Neuron (in vitro differentiated cells): ENCODE measurements around the gene A4GALT.

Experiments
- H2AFZ ChIP-seq: one replicate; pipeline ENCODE4 v1.6.1; 2013; ENCODE audit warnings: low read depth, mild to moderate bottlenecking, inconsistent platforms, low read length, moderate library complexity
- H3K27me3 ChIP-seq: one replicate; pipeline ENCODE4 v1.6.1; 2013; ENCODE audit warnings: low read length; ENCODE audit not compliant: insufficient read depth
- H3K36me3 ChIP-seq: one replicate; pipeline ENCODE4 v1.6.1; 2013; ENCODE audit warnings: low read length; ENCODE audit not compliant: insufficient read depth
- H3K4me1 ChIP-seq: one replicate; pipeline ENCODE4 v1.6.1; 2013; ENCODE audit warnings: low read length; ENCODE audit not compliant: insufficient read depth
- H3K4me3 ChIP-seq: 2 replicates; pipeline ENCODE4 v1.5.1; 2013; ENCODE audit warnings: mild to moderate bottlenecking, low read length, moderate library complexity
- H3K9me3 ChIP-seq: one replicate; pipeline ENCODE4 v1.6.1; 2013; ENCODE audit warnings: low read length

A4GALT gene

DNA sequence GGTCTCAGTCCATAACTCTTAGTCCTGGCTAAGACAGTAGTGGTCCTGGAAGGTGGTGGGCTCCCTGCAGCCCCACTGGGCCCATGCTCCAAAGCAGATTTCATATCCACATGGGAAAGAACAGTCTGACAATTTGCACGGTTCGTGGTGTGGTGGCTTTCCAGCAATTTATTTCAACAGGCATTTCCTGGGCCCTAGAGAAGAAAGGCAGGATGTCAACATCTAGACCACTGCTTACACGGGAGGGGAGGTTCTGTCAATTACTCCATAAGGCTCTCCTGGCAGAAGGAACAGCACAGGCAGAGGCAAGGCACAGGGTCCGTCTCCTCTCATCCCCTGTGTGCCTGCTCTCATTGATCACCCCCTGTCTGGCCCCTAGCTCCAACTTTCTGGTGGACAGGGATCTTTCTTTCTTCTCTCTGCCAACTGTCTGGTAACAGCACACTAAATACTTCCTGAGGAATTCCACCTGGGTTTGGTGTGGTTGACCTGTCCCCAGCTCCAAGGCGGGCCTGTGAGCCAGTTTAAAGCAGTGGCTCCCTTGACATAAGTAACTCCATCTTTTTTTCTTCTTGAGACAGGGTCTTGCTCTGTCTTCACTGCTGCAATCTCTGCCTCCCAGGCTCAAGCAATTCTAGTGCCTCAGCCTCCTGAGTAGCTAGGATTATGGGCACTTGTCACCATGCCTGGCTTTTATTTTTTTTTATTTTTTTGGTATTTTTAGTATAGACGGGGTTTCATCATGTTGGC is 5.1 kb upstream of the A4GALT start:
- no peaks in the 10 kb centered on the region for H3K9me3 ChIP-seq
- no peak overlapping the region for H3K4me3 ChIP-seq
- no peaks in the 10 kb centered on the region for H3K4me1 ChIP-seq
- H3K27me3 ChIP-seq = peaks cover 22% of the 10 kb centered on the region
- H3K36me3 ChIP-seq = no peaks in the 10 kb centered on the region
- no peak overlapping the region for H2AFZ ChIP-seq

DNA sequence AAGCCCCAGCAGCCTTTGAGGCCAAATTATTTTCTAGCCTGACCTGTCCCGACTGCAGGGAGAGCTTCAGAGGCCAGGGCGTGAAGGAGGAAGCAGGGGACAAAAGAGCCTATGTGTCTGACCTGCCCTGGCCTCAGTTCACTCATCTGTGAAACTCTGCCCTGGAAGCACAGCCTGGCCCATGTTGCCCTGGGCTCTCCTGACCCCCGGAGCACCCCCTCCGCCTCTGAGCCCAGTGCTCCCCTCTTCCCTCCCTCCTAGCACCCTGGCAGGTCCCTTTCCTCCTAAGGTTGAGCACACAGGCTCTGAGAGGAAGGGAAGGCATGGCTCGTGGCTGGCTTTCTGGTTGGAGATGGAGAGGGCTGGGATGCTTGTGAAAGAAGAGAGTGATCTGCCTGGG is 3.4 kb upstream of the A4GALT start:
- no peak overlapping the region for H2AFZ ChIP-seq
- no peaks in the 10 kb centered on the region for H3K36me3 ChIP-seq
- peaks cover 37% of the 10 kb centered on the region for H3K27me3 ChIP-seq
- H3K4me3 ChIP-seq = no peak overlapping the region
- H3K9me3 ChIP-seq = no peaks in the 10 kb centered on the region
- peaks cover 2% of the 10 kb centered on the region for H3K4me1 ChIP-seq

DNA sequence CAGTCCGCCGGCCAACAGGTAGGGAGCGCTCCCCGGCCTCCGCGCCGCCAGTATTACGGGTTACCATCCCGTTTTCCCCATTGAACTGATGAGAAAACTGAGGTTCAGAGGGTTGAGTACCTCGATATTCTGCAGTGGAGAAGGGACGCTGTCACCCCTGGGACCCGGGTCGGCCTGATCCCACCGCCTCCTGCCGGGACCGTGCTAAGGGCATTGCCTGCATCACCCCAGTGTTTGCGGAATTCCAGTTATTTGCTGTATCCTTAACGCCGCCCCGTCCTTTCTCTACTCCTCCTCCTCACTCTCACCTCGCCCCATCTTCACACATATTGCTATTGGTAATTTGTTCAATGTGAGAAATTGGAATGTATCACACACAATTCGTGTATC is 370 bp upstream of the A4GALT start:
- no peak overlapping the region for H2AFZ ChIP-seq
- peaks cover 62% of the 10 kb centered on the region for H3K27me3 ChIP-seq
- no peak overlapping the region for H3K4me3 ChIP-seq
- H3K4me1 ChIP-seq = peaks cover 2% of the 10 kb centered on the region
- H3K36me3 ChIP-seq = no peaks in the 10 kb centered on the region
- H3K9me3 ChIP-seq = no peaks in the 10 kb centered on the region

DNA sequence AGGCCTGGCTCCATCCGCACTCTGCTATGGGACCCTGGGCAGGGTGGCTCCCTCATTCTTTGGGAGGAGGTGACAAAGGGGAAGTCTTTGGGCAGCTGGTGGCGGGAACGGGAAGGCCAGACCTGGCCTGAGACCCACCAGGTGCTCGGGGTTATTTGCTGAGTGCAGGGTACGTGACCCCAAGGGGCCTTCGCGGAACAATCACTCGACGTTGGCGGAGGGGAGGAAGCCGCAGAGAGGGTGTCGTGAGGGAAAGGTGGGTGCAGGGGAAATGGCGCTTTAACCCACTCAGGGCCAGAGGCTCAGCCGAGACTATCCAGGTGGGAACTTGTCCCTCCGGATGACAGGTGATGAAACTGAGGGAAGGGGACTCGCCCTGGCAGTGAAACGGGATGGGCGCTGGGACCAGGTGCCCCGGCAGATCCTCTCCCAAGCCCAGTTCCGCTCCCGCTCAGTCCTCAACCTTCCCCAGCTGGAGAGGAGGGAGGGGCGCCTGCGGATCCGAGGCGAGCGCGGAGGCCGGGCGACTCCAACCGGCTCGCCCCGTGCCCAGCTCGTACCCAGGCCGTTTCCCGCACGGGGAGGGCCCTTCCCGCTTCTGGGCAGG is 911 bp downstream of the A4GALT start:
- Histone ChIP-seq H3K27me3 (peaks cover 62% of the 10 kb centered on the region), H3K9me3 (no peaks in the 10 kb centered on the region)

DNA sequence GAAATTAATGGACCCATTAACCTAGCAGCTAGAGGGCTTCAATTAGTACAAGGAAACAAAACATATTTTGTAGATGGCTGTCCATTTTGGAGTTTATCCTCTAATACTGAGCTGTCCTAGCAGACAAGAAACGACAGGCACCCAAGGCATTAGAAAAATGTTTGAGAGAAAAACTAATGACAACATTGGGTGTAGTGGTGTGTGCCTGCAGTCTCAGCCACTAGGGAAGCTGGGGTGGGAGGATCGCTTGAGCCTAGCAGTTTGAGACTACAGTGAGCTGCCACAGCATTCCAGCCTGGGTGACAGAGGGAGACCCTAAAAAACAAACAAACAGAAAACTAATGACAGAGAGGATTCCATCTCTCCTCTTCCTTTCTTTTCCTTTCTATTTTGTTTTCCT is 1.5 kb downstream of the A4GALT start:
- H3K27me3 ChIP-seq = peaks cover 61% of the 10 kb centered on the region
- no peaks in the 10 kb centered on the region for H3K9me3 ChIP-seq
- no peak overlapping the region for H3K4me3 ChIP-seq
- H3K4me1 ChIP-seq = peaks cover 2% of the 10 kb centered on the region
- no peaks in the 10 kb centered on the region for H3K36me3 ChIP-seq
- no peak overlapping the region for H2AFZ ChIP-seq

More for the DNA sequence above, 911 bp downstream of the A4GALT start:
- Histone ChIP-seq H3K36me3 (no peaks in the 10 kb centered on the region), H3K4me3 (no peak overlapping the region), H2AFZ (peak overlapping the region; percentile 46), H3K4me1 (peaks cover 2% of the 10 kb centered on the region)

DNA sequence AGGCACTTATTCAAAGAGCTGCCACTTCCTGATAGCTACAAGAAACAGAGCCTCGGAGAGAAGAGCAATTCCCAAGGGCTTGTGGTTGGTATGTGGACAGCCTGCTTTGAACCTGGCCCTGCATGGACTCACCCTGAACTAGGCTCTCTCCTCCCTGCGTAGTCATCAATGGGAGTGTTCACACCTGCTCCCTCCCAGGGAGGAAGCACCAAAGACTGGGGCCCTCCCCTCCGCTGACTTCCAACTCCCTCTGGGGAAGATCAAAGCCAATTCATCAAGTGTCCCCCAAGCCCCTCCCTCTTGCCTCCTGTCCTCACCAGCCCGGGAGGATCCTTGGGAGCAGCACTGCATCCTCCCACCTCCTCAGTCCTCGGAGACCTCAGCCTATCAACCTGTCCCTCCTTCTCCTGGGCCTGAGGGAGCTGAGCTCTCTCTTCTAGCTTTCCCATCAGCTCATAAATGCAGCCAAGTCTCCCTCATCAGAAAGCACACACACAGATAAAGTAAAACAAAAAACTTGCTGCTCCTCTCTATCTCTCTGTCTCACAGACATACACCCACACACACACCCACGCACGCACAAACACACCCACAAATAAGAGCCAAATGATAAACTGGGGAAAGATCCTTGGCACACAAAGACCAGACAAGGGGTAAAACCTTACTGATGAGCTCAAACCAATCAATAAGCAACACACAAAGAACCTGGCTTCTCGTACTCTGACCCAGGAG is 3.3 kb downstream of the A4GALT start:
- Histone ChIP-seq H3K36me3 (no peaks in the 10 kb centered on the region), H3K4me1 (peaks cover 2% of the 10 kb centered on the region), H2AFZ (no peak overlapping the region), H3K27me3 (peaks cover 53% of the 10 kb centered on the region), H3K9me3 (no peaks in the 10 kb centered on the region), H3K4me3 (no peak overlapping the region)

DNA sequence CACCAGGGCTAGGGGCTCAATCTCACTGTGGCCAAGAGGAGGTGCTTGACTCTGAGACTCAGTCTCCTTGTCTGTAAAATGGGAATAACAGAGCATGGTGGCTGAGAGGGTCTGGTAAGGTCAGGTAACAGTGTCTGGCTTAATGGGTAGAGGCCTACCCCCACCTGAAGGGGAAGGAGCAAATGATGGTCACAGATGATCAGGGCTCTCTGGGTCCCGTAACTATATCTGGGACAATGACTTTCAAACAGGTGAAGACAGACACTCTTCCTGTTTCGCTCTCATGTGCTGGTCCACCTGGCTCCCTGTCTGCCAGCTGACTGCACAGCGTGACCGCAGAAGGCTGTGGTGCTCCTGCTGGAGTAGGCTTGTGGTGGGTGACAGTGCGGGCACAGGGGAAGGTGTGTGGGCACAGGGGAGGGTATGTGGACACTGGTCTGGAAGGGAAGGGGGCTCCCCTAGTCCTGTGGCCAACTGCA is 4.0 kb downstream of the A4GALT start:
- H3K36me3 ChIP-seq = no peaks in the 10 kb centered on the region
- H3K4me1 ChIP-seq = peaks cover 2% of the 10 kb centered on the region
- H3K4me3 ChIP-seq = no peak overlapping the region
- no peak overlapping the region for H2AFZ ChIP-seq
- H3K9me3 ChIP-seq = no peaks in the 10 kb centered on the region
- peaks cover 51% of the 10 kb centered on the region for H3K27me3 ChIP-seq

DNA sequence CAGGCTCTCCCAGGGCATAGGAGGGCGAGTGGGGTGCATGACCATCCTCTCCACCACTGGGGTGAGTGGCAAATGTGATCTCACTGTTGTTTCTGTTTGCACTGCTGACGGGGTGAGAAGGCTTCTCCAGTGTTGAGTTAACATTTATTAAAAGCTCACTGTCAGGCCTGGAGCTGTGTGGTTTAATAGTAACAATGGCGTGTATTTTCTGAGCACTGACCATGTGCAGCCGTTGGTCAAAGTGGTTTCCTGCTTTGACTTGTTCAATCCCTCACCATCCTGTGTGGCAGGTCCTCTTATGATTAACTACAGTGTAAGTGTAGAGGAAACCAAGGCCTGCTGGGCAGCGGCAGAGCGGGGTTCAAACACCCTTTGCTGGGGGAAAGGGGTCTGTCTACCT is 4.4 kb downstream of the A4GALT start:
- Histone ChIP-seq H3K4me1 (peaks cover 2% of the 10 kb centered on the region), H3K27me3 (peaks cover 46% of the 10 kb centered on the region), H3K36me3 (no peaks in the 10 kb centered on the region), H3K4me3 (no peak overlapping the region), H3K9me3 (no peaks in the 10 kb centered on the region), H2AFZ (no peak overlapping the region)

DNA sequence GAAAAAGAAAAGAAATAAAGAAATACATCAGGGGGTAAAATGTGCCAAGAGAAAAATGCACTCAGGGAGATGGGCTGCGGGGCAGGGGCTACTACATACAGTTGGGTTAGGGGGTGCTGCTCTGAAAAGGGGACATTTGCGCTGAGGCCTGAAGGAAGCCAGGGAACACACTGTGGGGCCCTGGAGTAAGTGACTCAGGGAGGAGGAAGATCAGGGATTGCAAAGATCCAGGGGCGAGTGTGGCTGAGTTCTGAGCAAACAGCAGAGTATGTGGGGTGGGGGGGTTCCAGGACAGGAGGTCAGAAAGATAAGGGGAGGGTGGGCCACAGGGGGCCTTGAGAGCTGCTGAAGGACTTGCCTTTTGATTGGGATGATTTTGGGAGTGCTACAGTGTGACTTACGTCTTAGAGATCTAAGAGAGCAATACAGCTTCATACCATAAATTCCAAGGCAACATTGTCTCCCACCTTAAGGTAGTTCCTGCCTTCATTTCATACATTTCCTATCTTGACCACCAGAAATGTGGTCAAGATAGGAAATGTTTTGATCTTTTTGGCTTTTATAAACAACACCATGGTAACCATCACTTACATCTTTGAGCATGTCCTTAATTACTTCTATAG is 5.8 kb downstream of the A4GALT start:
- peaks cover 4% of the 10 kb centered on the region for H3K9me3 ChIP-seq
- H3K27me3 ChIP-seq = peaks cover 35% of the 10 kb centered on the region
- H3K4me3 ChIP-seq = no peak overlapping the region
- H2AFZ ChIP-seq = no peak overlapping the region
- H3K4me1 ChIP-seq = no peaks in the 10 kb centered on the region
- H3K36me3 ChIP-seq = no peaks in the 10 kb centered on the region

DNA sequence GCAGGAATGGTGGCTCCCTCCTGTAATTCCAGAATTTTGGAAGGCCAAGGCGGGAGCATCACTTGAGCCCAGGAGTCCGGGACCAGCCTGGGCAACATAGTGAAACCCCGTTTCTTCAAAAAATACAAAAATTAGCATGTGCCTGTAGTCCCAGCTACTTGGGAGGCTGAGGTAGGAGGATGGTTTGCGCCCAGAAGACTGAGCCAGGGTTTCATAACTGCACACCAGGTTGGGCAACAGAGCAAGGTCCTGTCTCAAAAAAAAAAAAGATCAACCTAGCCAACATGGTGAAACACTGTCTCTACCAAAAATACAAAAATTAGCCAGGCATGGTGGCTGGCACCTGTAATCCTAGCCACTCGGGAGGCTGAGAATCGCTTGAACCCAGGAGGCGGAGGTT is 6.4 kb downstream of the A4GALT start:
- H3K4me3 ChIP-seq = no peak overlapping the region
- no peaks in the 10 kb centered on the region for H3K36me3 ChIP-seq
- H3K27me3 ChIP-seq = peaks cover 29% of the 10 kb centered on the region
- no peak overlapping the region for H2AFZ ChIP-seq
- no peaks in the 10 kb centered on the region for H3K4me1 ChIP-seq
- peaks cover 6% of the 10 kb centered on the region for H3K9me3 ChIP-seq

DNA sequence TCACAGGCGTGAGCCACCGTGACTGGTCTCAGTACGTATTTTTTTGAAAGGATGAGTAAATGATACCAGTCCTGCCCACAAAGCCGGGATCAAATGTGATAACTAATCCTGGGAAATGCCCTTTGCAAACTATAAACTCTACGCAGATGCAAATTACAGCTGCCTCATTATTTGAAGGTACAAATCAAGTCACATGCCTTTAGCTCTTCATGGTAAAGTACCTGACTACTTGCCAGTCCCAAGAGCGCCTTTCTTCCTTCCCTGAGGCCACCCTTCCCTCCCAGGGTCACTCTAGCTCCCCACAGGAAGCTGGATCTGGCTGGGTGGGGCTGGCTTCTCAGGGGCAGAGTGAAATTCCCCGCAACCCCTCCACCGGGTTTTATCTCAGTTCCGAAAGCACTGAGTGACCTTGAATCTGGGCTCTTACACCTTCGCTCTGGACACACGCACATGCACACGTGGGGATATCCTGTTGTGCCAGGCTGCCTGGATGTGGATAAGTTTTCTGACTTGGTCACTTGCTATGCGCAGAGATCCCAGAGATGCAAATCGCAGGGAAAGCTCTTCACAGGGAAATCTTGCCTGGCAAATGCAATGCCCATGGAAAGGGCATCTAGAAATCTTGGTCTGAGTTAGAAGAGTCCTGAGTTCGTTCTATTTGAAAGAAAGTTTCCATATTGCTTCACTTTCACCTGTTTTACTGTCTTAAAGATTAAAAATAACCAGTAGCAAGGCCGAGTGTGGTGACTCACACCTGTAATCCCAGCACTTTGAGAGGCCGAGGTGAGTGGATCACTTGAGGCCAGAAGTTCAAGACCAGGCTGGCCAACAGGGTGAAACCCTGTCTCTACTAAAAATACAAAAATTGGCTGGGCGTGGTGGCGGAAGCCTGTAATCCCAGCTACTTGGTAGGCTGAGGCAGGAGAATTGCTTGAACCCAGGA is 8.5 kb downstream of the A4GALT start:
- Histone ChIP-seq H3K9me3 (peaks cover 6% of the 10 kb centered on the region), H3K36me3 (no peaks in the 10 kb centered on the region), H2AFZ (no peak overlapping the region), H3K27me3 (peaks cover 11% of the 10 kb centered on the region), H3K4me3 (no peak overlapping the region), H3K4me1 (no peaks in the 10 kb centered on the region)

DNA sequence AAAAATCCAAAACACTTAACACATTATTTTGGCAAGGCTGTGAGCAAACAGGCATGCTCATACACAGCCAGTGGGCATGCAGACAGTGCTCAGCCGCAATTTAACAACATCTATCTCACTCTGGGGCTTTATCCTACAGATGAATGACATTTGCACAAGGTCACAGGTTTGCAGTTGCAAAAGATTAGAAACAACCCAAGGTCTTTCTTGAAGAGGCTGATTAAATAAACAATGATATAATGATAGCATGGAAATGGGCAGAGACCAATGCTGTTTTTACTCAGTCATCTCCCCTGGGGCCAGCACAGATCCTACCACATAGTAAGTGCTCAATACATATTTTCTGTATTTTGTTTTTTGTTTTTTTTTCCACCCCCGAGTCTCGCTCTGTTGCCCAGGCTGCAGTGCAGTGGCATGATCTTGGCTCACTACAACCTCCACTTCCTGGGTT is 9.4 kb downstream of the A4GALT start:
- H3K36me3 ChIP-seq = no peaks in the 10 kb centered on the region
- H3K9me3 ChIP-seq = peaks cover 6% of the 10 kb centered on the region
- H3K4me1 ChIP-seq = no peaks in the 10 kb centered on the region
- peaks cover 3% of the 10 kb centered on the region for H3K27me3 ChIP-seq
- no peak overlapping the region for H2AFZ ChIP-seq
- no peak overlapping the region for H3K4me3 ChIP-seq
